ENCODE results near the gene HAND1.

The HAND1 gene

GRCh38 chr5:154505567-154505966 lies 27.5 kb upstream of the HAND1 start:
- no peak for TF ChIP-seq CTCF (IDR thresholded peaks at IDR 0.05; ENCODE audit: low read depth, low read length)
- DNase-seq (ENCODE audit: extremely low read depth, low read depth), result no peak

GRCh38 chr5:154503698-154504039 lies 25.6 kb upstream of the HAND1 start:
- no peak for DNase-seq (ENCODE audit: extremely low read depth, low read depth)
- no peak for TF ChIP-seq CTCF (IDR thresholded peaks at IDR 0.05; ENCODE audit: low read depth, low read length)

- TF ChIP-seq CTCF (IDR thresholded peaks at IDR 0.05; ENCODE audit: low read depth, low read length), result no peak
- no peak for DNase-seq (ENCODE audit: extremely low read depth, low read depth)
These were observed 24.2 kb upstream of the HAND1 start for GRCh38 chr5:154502180-154502579.

GRCh38 chr5:154501566-154501965 lies 23.5 kb upstream of the HAND1 start:
- no peak for DNase-seq (ENCODE audit: extremely low read depth, low read depth)
- no peak for TF ChIP-seq CTCF (IDR thresholded peaks at IDR 0.05; ENCODE audit: low read depth, low read length)

GRCh38 chr5:154498994-154499393 lies 21.0 kb upstream of the HAND1 start:
- no peak for DNase-seq (ENCODE audit: extremely low read depth, low read depth)
- TF ChIP-seq CTCF (IDR thresholded peaks at IDR 0.05; ENCODE audit: low read depth, low read length), result no peak

GRCh38 chr5:154498591-154498990 lies 20.6 kb upstream of the HAND1 start:
- TF ChIP-seq CTCF (IDR thresholded peaks at IDR 0.05; ENCODE audit: low read depth, low read length), result no peak
- no peak for DNase-seq (ENCODE audit: extremely low read depth, low read depth)

- TF ChIP-seq CTCF (IDR thresholded peaks at IDR 0.05; ENCODE audit: low read depth, low read length), result no peak
- DNase-seq (ENCODE audit: extremely low read depth, low read depth), result no peak
These were observed 16.0 kb upstream of the HAND1 start for GRCh38 chr5:154494036-154494435.

Data from AG09319 (cell line).